DMS 273 treated with DMSO at 0.1 percent for 48 hours (cell line): ENCODE measurements around the gene MYL12B.
"Not testable (repeated sequence)": the region's sequence is repeated elsewhere in the genome, so short reads cannot be mapped to it uniquely, and the experiment has no call there.

ENCODE experiments used
- DNase-seq: peaks from one replicate; lab custom pipeline; 2025; lab: John Stamatoyannopoulos, UW

The MYL12B gene

GRCh38 chr18:3261373-3262233 lies at the start of gene MYL12B:
Gene MYL12B, plus strand, starts transcription at chr18:3262133. Its CDS starts 10,766 bp downstream, at chr18:3272899.
- peak; percentile 34 for DNase-seq

DNA sequence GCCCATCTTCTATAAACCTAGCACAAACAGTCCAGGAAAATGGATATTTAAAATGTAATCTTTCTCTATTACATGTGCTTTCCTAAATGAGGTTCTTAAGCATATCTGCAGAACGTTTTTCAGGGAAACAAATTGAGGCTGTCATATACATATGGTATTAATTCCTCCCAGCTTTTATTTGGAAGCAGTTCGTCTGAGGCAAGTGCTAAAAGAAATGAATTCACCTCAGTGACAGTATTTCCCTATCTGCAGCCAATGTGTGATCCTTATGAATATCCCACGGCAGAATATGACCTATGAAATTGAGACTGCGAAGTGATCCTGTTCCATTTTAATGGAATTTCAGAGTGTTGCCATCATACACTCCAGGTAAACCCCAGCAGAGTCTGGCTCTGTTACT lies 49.3 kb upstream of the MYL12B start:
- no peak for DNase-seq

GRCh38 chr18:3213300-3214059 lies 48.5 kb upstream of the MYL12B start:
- DNase-seq, result no peak

GRCh38 chr18:3214855-3215637 lies 46.9 kb upstream of the MYL12B start:
- DNase-seq, result no peak

- no peak for DNase-seq
Measured at GRCh38 chr18:3216987-3217386, 44.9 kb upstream of the MYL12B start.

DNA sequence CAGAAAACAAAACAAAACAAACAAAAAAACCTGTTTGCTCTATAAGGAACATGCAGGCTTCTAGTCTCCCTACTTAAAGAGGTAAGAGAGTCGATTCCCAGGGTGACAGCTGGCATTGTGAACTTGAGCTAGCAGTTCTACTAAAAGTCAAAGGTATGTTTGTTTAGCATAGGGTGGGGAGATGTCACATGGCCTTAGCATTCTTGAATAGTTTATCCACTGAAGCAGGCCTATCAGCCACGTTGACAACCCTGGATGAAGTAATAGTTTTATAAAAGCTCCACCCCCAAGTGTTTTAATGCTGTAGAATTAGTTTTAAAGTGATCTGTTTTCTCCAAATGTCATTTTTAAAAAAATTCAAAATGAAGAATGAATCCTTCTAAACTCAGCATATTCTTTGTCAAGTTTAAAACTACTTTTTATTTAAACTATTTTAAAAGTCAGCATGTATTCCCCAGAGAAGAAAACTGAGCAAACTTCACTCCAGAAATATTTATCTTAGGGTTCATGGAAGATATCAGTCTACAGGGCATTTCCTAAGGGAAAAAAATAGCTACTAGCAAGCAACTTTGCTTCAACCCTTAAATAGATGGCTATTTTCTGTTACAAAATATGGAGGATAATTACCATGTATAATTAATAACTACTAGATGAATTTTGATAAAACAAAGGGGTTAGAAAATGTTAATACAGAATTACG lies 43.8 kb upstream of the MYL12B start:
- peak; percentile 77 for DNase-seq

DNA sequence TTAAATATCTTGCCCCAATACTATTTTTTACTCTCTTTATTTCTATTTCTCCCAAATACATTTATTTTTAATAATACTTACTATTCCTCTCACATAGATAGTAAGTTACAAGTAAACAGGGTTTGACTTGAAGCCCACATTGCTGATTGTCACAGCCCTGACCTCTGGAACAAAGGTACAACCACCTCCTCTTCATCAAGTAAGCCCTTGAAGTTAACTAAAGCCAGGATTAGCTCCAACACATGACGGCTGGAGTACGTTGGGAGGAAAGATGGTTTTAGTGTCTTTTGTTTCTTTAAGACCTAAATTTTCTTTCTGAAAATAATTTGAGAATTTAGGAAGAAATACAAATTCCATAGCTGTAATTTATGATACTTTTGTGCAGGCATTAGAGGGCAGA lies 43.1 kb upstream of the MYL12B start:
- DNase-seq, result no peak

DNA sequence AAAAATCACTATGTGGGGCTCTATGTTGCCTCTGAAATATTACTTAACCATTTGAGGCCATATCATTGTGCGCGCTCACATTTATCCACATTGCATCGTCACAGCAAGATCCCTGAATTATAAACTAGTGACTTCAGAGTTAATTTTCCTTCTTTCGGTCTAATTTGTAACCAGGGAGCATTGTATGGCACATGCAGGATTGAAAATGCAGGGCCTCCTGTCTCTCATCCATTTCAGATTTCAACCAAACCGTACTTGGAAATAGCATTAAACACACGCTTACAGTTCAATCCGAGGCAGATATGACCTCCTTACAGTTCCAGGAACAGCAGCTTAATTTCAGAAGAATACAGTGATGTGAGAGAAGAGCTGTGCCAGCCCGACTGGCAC lies 42.7 kb upstream of the MYL12B start:
- no peak for DNase-seq

DNA sequence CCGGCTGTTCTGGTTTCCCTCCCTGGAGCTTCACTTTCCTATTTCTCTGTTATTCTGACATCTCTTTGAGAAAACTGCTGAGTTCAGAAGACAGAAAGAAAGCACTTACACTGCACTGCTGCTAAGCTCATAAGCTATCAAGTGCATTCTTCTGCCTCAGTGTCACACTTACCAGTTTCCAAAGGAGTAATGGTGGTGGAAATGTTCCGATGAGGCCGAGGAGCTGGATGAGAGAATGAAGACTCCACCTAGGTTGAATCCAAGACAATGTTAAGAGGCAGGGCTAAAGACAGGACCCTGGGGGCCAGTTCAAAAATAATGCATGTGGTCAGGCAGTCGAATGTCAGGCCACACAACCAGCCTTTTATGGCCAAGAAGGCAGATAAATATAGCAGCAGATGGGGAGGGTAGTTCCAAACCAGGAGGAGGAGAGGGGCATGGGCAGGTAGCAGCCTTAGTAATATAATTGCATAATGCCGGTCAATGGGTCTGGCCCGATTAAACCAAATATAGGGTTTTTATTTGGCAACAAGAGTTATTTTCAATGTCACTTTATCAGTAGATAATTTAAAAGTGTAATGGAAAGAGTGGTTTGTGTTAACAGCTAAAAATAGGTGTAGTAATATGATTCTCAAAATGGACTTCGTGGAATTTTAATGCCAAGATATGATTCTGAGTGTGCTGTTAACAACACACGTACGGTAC lies 42.1 kb upstream of the MYL12B start, which contains the start of gene MYOM1:
MYOM1 (minus strand) TSS at position 338 of the 705 bp plus-strand sequence. CDS start 4,745 bp downstream, outside the sequence.
- DNase-seq, result no peak

DNA sequence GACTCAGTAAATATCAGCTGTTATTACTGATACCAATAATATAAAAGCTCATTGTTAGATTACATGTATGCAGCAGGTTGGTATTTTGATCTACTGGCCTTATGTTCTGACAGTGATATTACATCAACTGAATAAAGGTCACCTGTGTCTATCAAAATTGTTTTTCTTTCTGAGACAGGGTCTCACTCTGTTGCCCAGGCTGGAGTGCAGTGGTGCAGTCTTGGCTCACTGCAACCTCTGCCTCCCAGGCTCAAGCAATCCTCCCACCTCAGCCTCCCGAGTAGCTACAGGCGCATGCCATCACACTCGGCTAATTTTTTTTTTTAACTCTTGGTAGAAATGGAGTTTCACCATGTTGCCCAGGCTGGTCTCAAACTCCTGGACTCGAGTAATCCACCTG lies 41.1 kb upstream of the MYL12B start:
- DNase-seq, result not testable (repeated sequence)

GRCh38 chr18:3221496-3221895 lies 40.4 kb upstream of the MYL12B start:
- DNase-seq, result no peak

- DNase-seq, result no peak
Measured at GRCh38 chr18:3223356-3223755, 38.6 kb upstream of the MYL12B start.

DNA sequence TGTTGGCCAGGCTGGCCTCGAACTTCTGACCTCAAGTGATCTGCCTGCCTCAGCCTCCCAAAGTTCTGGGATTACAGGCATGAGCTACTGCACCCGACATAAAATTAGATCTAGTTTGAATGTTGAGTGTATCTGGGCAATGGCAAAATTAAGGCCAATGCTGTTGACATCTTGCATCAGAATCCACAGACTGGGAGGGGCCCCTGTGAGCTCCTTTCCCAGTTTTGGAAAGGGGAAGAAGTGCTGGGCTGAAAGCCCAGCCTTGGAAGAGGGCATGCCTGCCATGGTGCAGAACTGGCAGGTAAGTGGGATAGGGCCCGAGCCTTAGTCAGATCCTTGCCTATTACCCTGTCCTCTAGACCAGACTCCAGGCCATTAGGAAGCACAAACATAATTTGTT lies 37.7 kb upstream of the MYL12B start:
- no peak for DNase-seq

- no peak for DNase-seq
Measured at GRCh38 chr18:3225588-3225987, 36.3 kb upstream of the MYL12B start.

GRCh38 chr18:3226048-3226447 lies 35.9 kb upstream of the MYL12B start:
- no peak for DNase-seq

GRCh38 chr18:3230401-3231334 lies 31.3 kb upstream of the MYL12B start:
- DNase-seq, result no peak

DNA sequence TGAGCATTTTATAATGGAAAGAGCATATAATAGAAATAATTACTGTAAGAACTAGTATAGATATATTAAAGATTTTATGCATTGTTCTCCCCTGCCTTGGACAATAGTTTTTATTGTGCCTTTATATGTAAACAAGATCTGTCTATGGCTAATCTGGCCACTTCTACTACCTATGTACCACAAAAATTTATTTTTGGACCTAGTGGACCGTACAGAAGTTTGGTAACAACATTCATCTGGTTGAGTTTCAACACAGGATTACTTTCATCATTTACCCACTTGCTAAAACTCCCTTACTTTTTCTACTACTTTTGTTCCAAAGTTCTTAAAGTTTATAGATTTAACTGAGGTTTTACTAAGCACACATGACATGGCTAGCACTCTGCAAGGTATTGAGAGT lies 28.9 kb upstream of the MYL12B start:
- DNase-seq, result no peak

- no peak for DNase-seq
Measured at GRCh38 chr18:3233433-3234168, 28.3 kb upstream of the MYL12B start.

GRCh38 chr18:3234457-3234856 lies 27.5 kb upstream of the MYL12B start:
- no peak for DNase-seq
